K562 (cell line): ENCODE results near the gene MAMDC4. TPM values are rescaled to one million over a fixed set of nuclear protein-coding genes. Genes with fewer than 3 reads are reported as not detected.
"Not testable (repeated sequence)": the region's sequence is repeated elsewhere in the genome, so short reads cannot be mapped to it uniquely, and the experiment has no call there.

Experiments
- ATAC-seq: fragments of 200-7000 bp; cut with Tn5 transposase; 3 replicates; pipeline ENCODE4 v1.9.1; 2020; ENCODE audit warnings: moderate library complexity
- BruUV-seq: library from RNA; stranded (reverse); fragments of 400-500 nt; replicated peaks from 2 replicates; lab custom pipeline; 2021; lab: Mats Ljungman, UMichigan
- CTCF ChIA-PET: fragments of 300-600 bp; formaldehyde crosslinking; extraction: SDS; loops from one replicate; lab custom pipeline; 2021; ENCODE audit warnings: low intra/inter-chr PET ratio; lab: Yijun Ruan, JAX
- POLR2A ChIA-PET: fragments of 300-600, 350-650 bp; sonication (Branson Sonifier 250); formaldehyde crosslinking; extraction: SDS; loops from one replicate; lab custom pipeline; 2021; ENCODE audit warnings: antibody characterized with exemption, inconsistent platforms; lab: Yijun Ruan, JAX
- DNase-seq, 4 experiments: peaks; one replicate each; pipeline versions ENCODE4 v3.0.0 to v3.0.0-alpha.2; 2011 to 2018; ENCODE audit warnings: low spot score in 3 of 4, mixed read lengths in 3 of 4; ENCODE audit errors: extremely low read depth in 1 of 4
- FAIRE-seq: peaks from 2 replicates; lab custom pipeline; 2011; peaks lifted over from hg19 to GRCh38; lab: Jason Lieb, UNC
- H2AFZ ChIP-seq: 2 replicates; pipeline ENCODE4 v1.6.0; 2011; ENCODE audit warnings: low read depth, low read length, control low read depth, inconsistent platforms
- H3K27ac ChIP-seq: fragments of 200-600 bp; 3 replicates; pipeline ENCODE4 v1.8.0; 2011; ENCODE audit warnings: low read depth, mild to moderate bottlenecking, control low read depth, inconsistent platforms, low read length, moderate library complexity, mixed read lengths; ENCODE audit errors: extremely low read depth
- H3K27me3 ChIP-seq, 2 experiments: fragments of 300-600 bp in 1 of 2; 2 replicates in 1 of 2; 3 replicates in 1 of 2; pipeline versions ENCODE4 v1.6.0 to v1.8.0; 2011; ENCODE audit warnings: inconsistent platforms in 2 of 2, low read length in 2 of 2, mild to moderate bottlenecking in 1 of 2, mixed read lengths in 1 of 2, moderate library complexity in 1 of 2; ENCODE audit not compliant: control insufficient read depth in 2 of 2, insufficient read depth in 2 of 2
- H3K36me3 ChIP-seq: fragments of 300-600 bp; 3 replicates; pipeline ENCODE4 v1.8.0; 2011; ENCODE audit warnings: mild to moderate bottlenecking, low read length, inconsistent platforms; ENCODE audit not compliant: control insufficient read depth, insufficient read depth
- H3K4me1 ChIP-seq, 2 experiments: fragments of 200-600 bp in 1 of 2; replicated peaks in 1 of 2; 2 replicates in 1 of 2; 3 replicates in 1 of 2; pipeline versions ENCODE4 v1.5.1 to v1.8.0; 2011; ENCODE audit warnings: inconsistent platforms in 2 of 2, low read length in 2 of 2, mild to moderate bottlenecking in 1 of 2, mixed read lengths in 1 of 2, moderate library complexity in 1 of 2; ENCODE audit not compliant: control insufficient read depth in 2 of 2, insufficient read depth in 2 of 2
- H3K4me2 ChIP-seq: 2 replicates; pipeline ENCODE4 v1.6.1; 2011; ENCODE audit warnings: low read length, control low read depth, inconsistent platforms, mixed read lengths; ENCODE audit not compliant: insufficient read depth
- H3K4me3 ChIP-seq: fragments of 200-600 bp; sonication (generic), shearing (Covaris generic); 2 replicates; pipeline ENCODE4 v1.5.1; 2016; ENCODE audit warnings: control low read depth, inconsistent platforms
- H3K79me2 ChIP-seq: fragments of 200-600 bp; 3 replicates; pipeline ENCODE4 v1.8.0; 2011; ENCODE audit warnings: low read length, inconsistent platforms; ENCODE audit not compliant: control insufficient read depth, insufficient read depth
- H3K9ac ChIP-seq, 2 experiments: 2 replicates each; pipeline versions ENCODE4 v1.6.0 to v1.6.1; 2011; ENCODE audit warnings: low read depth in 2 of 2, low read length in 2 of 2, control low read depth in 1 of 2, inconsistent platforms in 1 of 2, mild to moderate bottlenecking in 1 of 2, mixed read lengths in 1 of 2; ENCODE audit not compliant: insufficient read depth in 1 of 2
- H3K9me1 ChIP-seq: one replicate; pipeline ENCODE4 v1.6.0; 2011; ENCODE audit warnings: inconsistent platforms, mild to moderate bottlenecking, low read length, moderate library complexity; ENCODE audit not compliant: control insufficient read depth, insufficient read depth
- H3K9me3 ChIP-seq: replicated peaks from 2 replicates; pipeline ENCODE4 v1.5.1; 2011; ENCODE audit warnings: low read depth, low read length, inconsistent platforms; ENCODE audit not compliant: control insufficient read depth, insufficient read depth
- H4K20me1 ChIP-seq: replicated peaks from 2 replicates; pipeline ENCODE4 v1.6.1; 2011; ENCODE audit warnings: low read length, inconsistent platforms, mixed read lengths; ENCODE audit not compliant: control insufficient read depth, insufficient read depth
- EGR1 ChIP-seq: fragments of 450-650 bp; conservative IDR thresholded peaks from 2 replicates; pipeline ENCODE4 v1.6.1; 2017; ENCODE audit warnings: mild to moderate bottlenecking
- FOXJ2 ChIP-seq: fragments of 200-800 bp; sonication (Bioruptor generic); IDR thresholded peaks from 2 replicates; pipeline ENCODE4 v1.6.1; 2016; ENCODE audit warnings: missing genetic modification characterization, missing compliant biosample characterization
- HNRNPL ChIP-seq: fragments of 200-400 bp; formaldehyde crosslinking; IDR thresholded peaks from 2 replicates; pipeline ENCODE4 v1.6.1; 2017; ENCODE audit warnings: low read depth, mild to moderate bottlenecking, low read length
- POLR2G ChIP-seq: fragments of 200-400 bp; formaldehyde crosslinking; IDR thresholded peaks from 2 replicates; pipeline ENCODE4 v1.6.1; 2017; ENCODE audit warnings: low read depth, mild to moderate bottlenecking, antibody characterized with exemption, low read length, moderate library complexity
- RAD21 ChIP-seq, 2 experiments: fragments of 250-450 bp in 1 of 2; fragments of 450-650 bp in 1 of 2; sonication (Bioruptor Pico) in 1 of 2; formaldehyde crosslinking in 1 of 2; IDR thresholded peaks in 1 of 2; conservative IDR thresholded peaks in 1 of 2; 2 replicates each; pipeline versions ENCODE4 v1.4.0 to v1.8.0; 2020 to 2022; ENCODE audit warnings: mild to moderate bottlenecking in 2 of 2, moderate library complexity in 1 of 2
- RBM22 ChIP-seq: fragments of 200-400 bp; formaldehyde crosslinking; IDR thresholded peaks from 2 replicates; pipeline ENCODE4 v1.6.1; 2018; ENCODE audit warnings: low read length, low read depth; ENCODE audit not compliant: poor library complexity, severe bottlenecking
- SAFB ChIP-seq: fragments of 200-400 bp; formaldehyde crosslinking; IDR thresholded peaks from 2 replicates; pipeline ENCODE4 v1.6.1; 2017; ENCODE audit warnings: low read depth, low read length, borderline replicate concordance
- SP1 ChIP-seq: sonication (generic); formaldehyde crosslinking; IDR thresholded peaks from 2 replicates; pipeline ENCODE4 v1.8.1; 2022; ENCODE audit warnings: mild to moderate bottlenecking, missing genetic modification reagents
- ZBTB7A ChIP-seq: IDR thresholded peaks from 2 replicates; pipeline ENCODE4 v1.6.1; 2011; ENCODE audit warnings: low read depth, mild to moderate bottlenecking, low read length, moderate library complexity, borderline replicate concordance; ENCODE audit not compliant: control insufficient read depth
- WGBS: fragments of 100-300 bp; shearing (Covaris generic); methylation state at CpG from one replicate; pipeline ENCODE4 v1.1.6; 2016; ENCODE audit warnings: low coverage, mixed read lengths; ENCODE audit not compliant: insufficient coverage; ENCODE audit errors: missing lambda C conversion rate; 5-methylcytosine and 5-hydroxymethylcytosine counted together
- in situ Hi-C: fragments of 300-500 bp; cut with MboI; formaldehyde crosslinking; loops from 4 replicates; pipeline ENCODE4 v1.15.0; 2018; ENCODE audit warnings: inconsistent platforms, mixed read lengths
- intact Hi-C: fragments of 100-400 bp; cut with micrococcal nuclease; formaldehyde crosslinking; loops from 2 replicates; pipeline ENCODE4 v1.14.2; 2022
- polyA plus RNA-seq, 8 experiments: library from polyadenylated mRNA; depleted of rRNA in 4 of 8; stranded (reverse) in 5 of 8; unstranded in 3 of 8; fragments of >200 nt; fragmentation: Nextera tagmentation in 2 of 8; fragmentation: Illumina TruSeq in 1 of 8; extraction: Ambion mirVana in 2 of 8; extraction: Trizol in 1 of 8; gene quantifications; 2 replicates each; pipeline versions ENCODE4 v1.2.1 to v1.2.3, GENCODE V29; 2011 to 2014; ENCODE audit warnings: inconsistent platforms in 1 of 8, missing spikeins in 1 of 8
- total RNA-seq, 7 experiments: library from RNA; depleted of rRNA in 6 of 7; stranded (reverse); fragments of >200 nt in 6 of 7; fragmentation: Illumina TruSeq in 2 of 7; extraction: Trizol in 2 of 7; gene quantifications; 2 replicates each; pipeline versions ENCODE4 v1.2.1 to v1.2.3, GENCODE V29; 2011 to 2021; ENCODE audit warnings: low replicate concordance in 1 of 7
- TF ChIP-seq, protein P1 (sequence below): fragments of 200-800 bp; sonication (Bioruptor generic); IDR thresholded peaks from 2 replicates; pipeline ENCODE4 v1.6.1; 2017; ENCODE audit warnings: missing genetic modification characterization, missing compliant biosample characterization

Gene MAMDC4
- total and polyA plus RNA-seq, 9 of the 15 experiments (the other 6 are each of a cell fraction or from before 2014, with no cell fraction given): 0.03 to 10.8 (median 1.5) TPM

DNA sequence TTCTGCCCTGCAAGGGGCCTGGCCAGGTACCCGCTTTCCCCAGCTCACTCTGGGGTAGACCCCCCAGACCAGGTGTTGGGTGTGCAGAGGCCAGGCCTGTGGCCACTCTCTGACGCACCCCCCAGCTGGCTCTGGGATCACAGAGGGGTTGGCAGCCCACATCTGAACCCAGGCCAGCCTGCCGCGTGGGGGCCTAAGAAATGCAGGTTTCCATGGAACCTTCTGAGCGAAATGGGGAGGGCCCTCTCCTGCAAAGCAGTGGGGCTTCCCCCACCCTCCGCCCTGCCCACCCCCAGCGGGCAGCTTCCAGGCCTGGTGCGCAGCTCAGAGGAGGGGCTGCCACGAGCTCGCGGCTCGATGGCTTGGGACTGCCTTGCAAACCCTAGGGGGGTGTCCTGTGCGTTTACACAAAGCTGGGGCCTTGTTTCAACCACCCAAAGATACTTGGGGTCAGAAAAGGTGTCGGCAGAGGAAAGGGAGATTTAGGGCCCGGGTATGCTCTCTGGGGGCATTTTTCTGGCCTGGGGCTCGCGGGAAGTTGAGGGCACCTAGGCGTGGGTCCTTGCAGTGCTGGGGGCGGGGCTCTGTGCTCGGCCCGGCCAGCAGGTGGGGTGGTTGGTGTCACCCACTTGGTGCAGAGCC is 8.9 kb upstream of the MAMDC4 start:
- POLR2A ChIA-PET: interaction anchor here (1.3 kb wide), 1 partner anchor 17 kb away, joined by 4 read pairs; no protein-coding TSS in a partner anchor
- H3K9ac ChIP-seq: peak overlapping the region in 1 of 2 experiments; percentile 84; a peak in 2 of 4 replicates
- H3K27me3 ChIP-seq, FAIRE-seq, in situ Hi-C loops, H2AFZ ChIP-seq, H3K9me3 ChIP-seq, H3K27ac ChIP-seq, BruUV-seq, CTCF ChIA-PET, DNase-seq, H3K4me2 ChIP-seq, H3K79me2 ChIP-seq, H3K4me3 ChIP-seq, ATAC-seq, H3K9me1 ChIP-seq: not testable (repeated sequence)
- WGBS: 32% methylated on average over 9 of the region's 21 CpGs
- peak; percentile 73 for TF ChIP-seq POLR2G
- peaks cover 17% of the 10 kb centered on the region for H4K20me1 ChIP-seq
- H3K36me3 ChIP-seq: peaks cover 27% of the 10 kb centered on the region; the same call in 2 of the 3 replicates
- peaks cover 12 to 94% of the 10 kb centered on the region in 2 experiments for H3K4me1 ChIP-seq
- intact Hi-C loops: loop anchor here (2.0 kb wide), 1 partner anchor 192 kb away; no protein-coding TSS in a partner anchor

GRCh38 chr9:136843801-136844740 is 8.1 kb upstream of the MAMDC4 start:
- POLR2A ChIA-PET, H3K9me3 ChIP-seq, BruUV-seq, in situ Hi-C loops, H3K9ac ChIP-seq, H3K27ac ChIP-seq, ATAC-seq, CTCF ChIA-PET, H3K27me3 ChIP-seq, H3K9me1 ChIP-seq, FAIRE-seq, H3K4me3 ChIP-seq, H2AFZ ChIP-seq, H3K4me2 ChIP-seq: not testable (repeated sequence)
- H3K4me1 ChIP-seq: peaks cover 12 to 89% of the 10 kb centered on the region in 2 experiments
- intact Hi-C loops: loop anchor here (2.0 kb wide), 1 partner anchor 191 kb away; no protein-coding TSS in a partner anchor
- peak in 1 of 4 experiments; percentile 46 for DNase-seq
- H3K79me2 ChIP-seq: peaks cover 12% of the 10 kb centered on the region
- H4K20me1 ChIP-seq: peaks cover 17% of the 10 kb centered on the region
- peaks cover 19% of the 10 kb centered on the region; the same call in 2 of the 3 replicates for H3K36me3 ChIP-seq
- WGBS: 63% methylated on average over 23 of the region's 99 CpGs
- TF ChIP-seq, protein P1, sequence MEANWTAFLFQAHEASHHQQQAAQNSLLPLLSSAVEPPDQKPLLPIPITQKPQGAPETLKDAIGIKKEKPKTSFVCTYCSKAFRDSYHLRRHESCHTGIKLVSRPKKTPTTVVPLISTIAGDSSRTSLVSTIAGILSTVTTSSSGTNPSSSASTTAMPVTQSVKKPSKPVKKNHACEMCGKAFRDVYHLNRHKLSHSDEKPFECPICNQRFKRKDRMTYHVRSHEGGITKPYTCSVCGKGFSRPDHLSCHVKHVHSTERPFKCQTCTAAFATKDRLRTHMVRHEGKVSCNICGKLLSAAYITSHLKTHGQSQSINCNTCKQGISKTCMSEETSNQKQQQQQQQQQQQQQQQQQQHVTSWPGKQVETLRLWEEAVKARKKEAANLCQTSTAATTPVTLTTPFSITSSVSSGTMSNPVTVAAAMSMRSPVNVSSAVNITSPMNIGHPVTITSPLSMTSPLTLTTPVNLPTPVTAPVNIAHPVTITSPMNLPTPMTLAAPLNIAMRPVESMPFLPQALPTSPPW (CRISPR knock-in tag): peak; percentile 31; the same call in 1 of the 2 replicates
- peak; percentile 34; the same call in 1 of the 2 replicates for TF ChIP-seq FOXJ2 (tag)
- 0 out of 2 replicates have a peak, but pooled peaks have one; percentile 17 for TF ChIP-seq SAFB
- TF ChIP-seq ZBTB7A: peak; percentile 81
- TF ChIP-seq HNRNPL: 0 out of 2 replicates have a peak, but pooled peaks have one; percentile 70
- TF ChIP-seq RBM22: peak; percentile 67
- peak; percentile 68 for TF ChIP-seq SP1 (CRISPR knock-in tag)
- TF ChIP-seq RAD21 (CRISPR knock-in tag; conservative IDR thresholded peaks at IDR 0.05 in 1 of 2, IDR thresholded peaks at IDR 0.05 in 1 of 2): peak in 1 of 2 experiments; percentile 16; a peak in 1 of 4 replicates
- TF ChIP-seq EGR1: 0 out of 2 replicates have a peak, but pooled peaks have one; percentile 15
